A673 (cell line): ENCODE data around the gene CPSF7. TPM values are rescaled to one million over a fixed set of nuclear protein-coding genes. Genes with fewer than 3 reads are reported as not detected.

Experiments
- BruUV-seq: library from RNA; stranded (reverse); fragments of 400-500 nt; replicated peaks from 2 replicates; lab custom pipeline; 2021; lab: Mats Ljungman, UMichigan
- CTCF ChIA-PET: fragments of 300-600 bp; sonication (Branson Sonifier 250); formaldehyde crosslinking; loops from one replicate; lab custom pipeline; 2022; ENCODE audit warnings: antibody characterized with exemption; lab: Charles Lee
- POLR2A ChIA-PET: fragments of 300-600 bp; sonication (Branson Sonifier 250); formaldehyde crosslinking; loops from one replicate; lab custom pipeline; 2022; ENCODE audit warnings: antibody characterized with exemption; ENCODE audit not compliant: low non-redundant PET; lab: Charles Lee
- DNase-seq: peaks from one replicate; pipeline ENCODE4 v3.0.0-alpha.2; 2015; ENCODE audit warnings: low spot score
- H3K27ac ChIP-seq: fragments of 200-600 bp; sonication (generic); 2 replicates; pipeline ENCODE4 v1.5.1; 2016; ENCODE audit warnings: mixed run types, low read depth, mild to moderate bottlenecking, mixed read lengths, antibody characterized with exemption, low read length; ENCODE audit not compliant: poor library complexity, severe bottlenecking
- H3K27me3 ChIP-seq: fragments of 200-600 bp; sonication (generic); replicated peaks from 2 replicates; pipeline ENCODE4 v1.6.1; 2017; ENCODE audit warnings: mixed run types, low read depth, mild to moderate bottlenecking, mixed read lengths, antibody characterized with exemption, low read length; ENCODE audit not compliant: insufficient read depth, poor library complexity
- H3K36me3 ChIP-seq: fragments of 200-600 bp; sonication (generic); 2 replicates; pipeline ENCODE4 v1.6.1; 2016; ENCODE audit warnings: mixed run types, mild to moderate bottlenecking, mixed read lengths, antibody characterized with exemption, low read length; ENCODE audit not compliant: insufficient read depth, poor library complexity, severe bottlenecking
- H3K4me1 ChIP-seq: fragments of 200-600 bp; sonication (generic); 2 replicates; pipeline ENCODE4 v1.6.1; 2017; ENCODE audit warnings: mixed run types, mild to moderate bottlenecking, mixed read lengths, antibody characterized with exemption, low read length; ENCODE audit not compliant: insufficient read depth, poor library complexity, severe bottlenecking
- H3K4me3 ChIP-seq: fragments of 200-600 bp; sonication (generic); 2 replicates; pipeline ENCODE4 v1.5.1; 2016; ENCODE audit warnings: low read depth, mixed run types, mild to moderate bottlenecking, mixed read lengths, low read length; ENCODE audit not compliant: poor library complexity, severe bottlenecking
- H3K9me3 ChIP-seq: fragments of 200-600 bp; sonication (generic); 2 replicates; pipeline ENCODE4 v1.6.1; 2016; ENCODE audit warnings: mixed run types, low read depth, mild to moderate bottlenecking, mixed read lengths, antibody characterized with exemption, low read length; ENCODE audit not compliant: poor library complexity, severe bottlenecking
- CTCF ChIP-seq: fragments of 300-800, 200-600 bp; sonication (generic); conservative IDR thresholded peaks from 2 replicates; pipeline ENCODE4 v1.5.1; 2017; ENCODE audit warnings: low read depth, mild to moderate bottlenecking, antibody characterized with exemption, low read length, moderate library complexity, mixed read lengths
- EZH2 ChIP-seq: fragments of 200-600 bp; sonication (generic); IDR thresholded peaks from 2 replicates; pipeline ENCODE4 v1.6.1; 2017; ENCODE audit warnings: borderline replicate concordance, low read depth, mild to moderate bottlenecking, mixed read lengths, antibody characterized with exemption, low read length; ENCODE audit not compliant: poor library complexity, severe bottlenecking
- intact Hi-C: fragments of 100-400 bp; cut with micrococcal nuclease; formaldehyde crosslinking; loops from one replicate; pipeline ENCODE4 v1.10.0; 2022; ENCODE audit not compliant: unreplicated experiment
- total RNA-seq: library from RNA; stranded (reverse); gene quantifications from 2 replicates; pipeline ENCODE4 v1.2.3, GENCODE V29; 2021

The CPSF7 gene
- total RNA-seq, 1 experiment from 2014 or later, result 162 TPM

- Histone ChIP-seq H3K27me3 (no peaks in the 10 kb centered on the region), H3K4me1 (no peaks in the 10 kb centered on the region), H3K9me3 (no peaks in the 10 kb centered on the region), H3K27ac (no peak overlapping the region), H3K4me3 (no peak overlapping the region), H3K36me3 (peaks cover 100% of the 10 kb centered on the region)
- ChIA-PET CTCF (no interaction called here), POLR2A (no interaction called here)
- DNase-seq, result no peak
- intact Hi-C loops, result no loop called here
- no peak for TF ChIP-seq CTCF
- no peak for TF ChIP-seq EZH2
- no TSS peak for BruUV-seq
Observed at GRCh38 chr11:61415381-61415780, 14.4 kb downstream of the CPSF7 start.

GRCh38 chr11:61414547-61414946, 15.2 kb downstream of the CPSF7 start:
- CTCF ChIA-PET, result no interaction called here
- DNase-seq, result no peak
- BruUV-seq, result no TSS peak

GRCh38 chr11:61413496-61413895, 16.3 kb downstream of the CPSF7 start:
- POLR2A ChIA-PET, result no interaction called here
- no peak overlapping the region for H3K27ac ChIP-seq
- TF ChIP-seq EZH2, result no peak
- no peak for TF ChIP-seq CTCF
- H3K9me3 ChIP-seq, result no peaks in the 10 kb centered on the region
- H3K36me3 ChIP-seq, result peaks cover 98% of the 10 kb centered on the region
- no TSS peak for BruUV-seq
- H3K27me3 ChIP-seq, result no peaks in the 10 kb centered on the region
- DNase-seq, result no peak
- CTCF ChIA-PET, result no interaction called here
- intact Hi-C loops, result no loop called here
- H3K4me3 ChIP-seq, result no peak overlapping the region
- H3K4me1 ChIP-seq, result no peaks in the 10 kb centered on the region

More at GRCh38 chr11:61414547-61414946, 15.2 kb downstream of the CPSF7 start:
- H3K36me3 ChIP-seq, result peaks cover 100% of the 10 kb centered on the region
- H3K4me1 ChIP-seq, result no peaks in the 10 kb centered on the region
- TF ChIP-seq EZH2 (no peak), CTCF (no peak)
- H3K9me3 ChIP-seq, result no peaks in the 10 kb centered on the region
- H3K27ac ChIP-seq, result no peak overlapping the region
- POLR2A ChIA-PET, result no interaction called here
- no peak overlapping the region for H3K4me3 ChIP-seq
- intact Hi-C loops, result no loop called here
- no peaks in the 10 kb centered on the region for H3K27me3 ChIP-seq
